CD4-positive, CD25-positive, alpha-beta regulatory T cell (primary cell): ENCODE data around the gene HK3. TPM values are rescaled to one million over a fixed set of nuclear protein-coding genes. Genes with fewer than 3 reads are reported as not detected.
A peak's percentile ranks its signal among the peaks of the same experiment; 100 is the strongest.

Source experiments
- ATAC-seq, 2 donors: fragments of 150-1000 bp; cut with Tn5 transposase; one replicate each; pipeline ENCODE4 v1.10.0; 2021; ENCODE audit warnings: low read depth in 2 of 2, moderate number of reproducible peaks in 2 of 2, moderate library complexity in 1 of 2
- DNase-seq, 3 donors: peaks; one replicate each; pipeline versions ENCODE4 v3.0.0 to v3.0.0-alpha.2; 2012 to 2022; ENCODE audit warnings: mixed read lengths in 1 of 3
- H3K27ac ChIP-seq: one replicate; pipeline ENCODE4 v1.7.0; 2013; ENCODE audit warnings: mild to moderate bottlenecking, low read length; ENCODE audit not compliant: insufficient read depth, poor library complexity, severe bottlenecking
- H3K27me3 ChIP-seq: one replicate; pipeline ENCODE4 v1.7.0; 2013; ENCODE audit warnings: low read length; ENCODE audit not compliant: control insufficient read depth, insufficient read depth
- H3K36me3 ChIP-seq: one replicate; pipeline ENCODE4 v1.7.0; 2013; ENCODE audit warnings: mild to moderate bottlenecking, low read length, moderate library complexity; ENCODE audit not compliant: control insufficient read depth, insufficient read depth
- H3K4me1 ChIP-seq: 2 replicates; pipeline ENCODE4 v1.7.0; 2013; ENCODE audit warnings: mild to moderate bottlenecking, low read length; ENCODE audit not compliant: insufficient read depth, control insufficient read depth, poor library complexity, severe bottlenecking
- H3K4me3 ChIP-seq: one replicate; pipeline ENCODE4 v1.7.0; 2013; ENCODE audit warnings: low read depth, mild to moderate bottlenecking, low read length, moderate library complexity
- H3K9me3 ChIP-seq, 2 experiments: 1 replicate in 1 of 2; 2 replicates in 1 of 2; pipeline ENCODE4 v1.7.0; 2013; ENCODE audit warnings: low read length in 2 of 2, mild to moderate bottlenecking in 1 of 2, moderate library complexity in 1 of 2; ENCODE audit not compliant: control insufficient read depth in 2 of 2
- H3K27ac Mint-ChIP-seq, 3 donors: one replicate each; pipeline ENCODE4 v1.8.0; 2020 to 2022; ENCODE audit warnings: mild to moderate bottlenecking in 3 of 3, mixed read lengths in 3 of 3, moderate library complexity in 2 of 3
- H3K27me3 Mint-ChIP-seq: one replicate; pipeline ENCODE4 v1.8.0; 2022; ENCODE audit warnings: mild to moderate bottlenecking, mixed read lengths
- H3K36me3 Mint-ChIP-seq: one replicate; pipeline ENCODE4 v1.8.0; 2020; ENCODE audit warnings: mixed read lengths
- H3K4me1 Mint-ChIP-seq, 4 donors: one replicate each; pipeline ENCODE4 v1.8.0; 2020 to 2022; ENCODE audit warnings: mixed read lengths in 4 of 4, mild to moderate bottlenecking in 1 of 4
- H3K4me3 Mint-ChIP-seq, 4 donors: one replicate each; pipeline ENCODE4 v1.8.0; 2020 to 2022; ENCODE audit warnings: mild to moderate bottlenecking in 4 of 4, mixed read lengths in 4 of 4, moderate library complexity in 3 of 4
- H3K9me3 Mint-ChIP-seq, 7 donors: one replicate each; pipeline ENCODE4 v1.8.0; 2020 to 2022; ENCODE audit warnings: mixed read lengths in 7 of 7, mild to moderate bottlenecking in 3 of 7, moderate library complexity in 2 of 7
- polyA plus RNA-seq, 4 donors: library from polyadenylated mRNA; unstranded; fragments of 300-500 nt; fragmentation: Illumina TruSeq; gene quantifications; one replicate each; pipeline ENCODE4 v1.2.3, GENCODE V29; 2021
- total RNA-seq: library from RNA; stranded (reverse); gene quantifications from one replicate; pipeline ENCODE4 v1.2.3, GENCODE V29; 2022

HK3 gene
- total and polyA plus RNA-seq, 5 donors from 2014 or later: 0.09 to 0.33 (median 0.23) TPM; not detected in 1

GRCh38 chr5:176863041-176863764 is 35.9 kb downstream of the HK3 start:
- no peak for DNase-seq
- Mint-ChIP-seq H3K36me3 (no peaks in the 10 kb centered on the region), H3K9me3 (no peaks in the 10 kb centered on the region), H3K4me1 (peaks cover 0 to 2% (median 0%) of the 10 kb centered on the region in 4 donors), H3K27ac (no peak overlapping the region), H3K27me3 (peaks cover 23% of the 10 kb centered on the region), H3K4me3 (no peak overlapping the region)
- Histone ChIP-seq H3K36me3 (no peaks in the 10 kb centered on the region), H3K4me3 (no peak overlapping the region), H3K4me1 (no peaks in the 10 kb centered on the region), H3K27me3 (no peaks in the 10 kb centered on the region), H3K27ac (no peak overlapping the region), H3K9me3 (no peaks in the 10 kb centered on the region)
- ATAC-seq: no peak

GRCh38 chr5:176862330-176862995 is 36.7 kb downstream of the HK3 start:
- H3K36me3 Mint-ChIP-seq: no peaks in the 10 kb centered on the region
- H3K27ac ChIP-seq: no peak overlapping the region
- no peak overlapping the region for H3K27ac Mint-ChIP-seq
- no peaks in the 10 kb centered on the region for H3K9me3 ChIP-seq
- H3K4me3 ChIP-seq: no peak overlapping the region
- no peaks in the 10 kb centered on the region for H3K4me1 ChIP-seq
- no peaks in the 10 kb centered on the region for H3K9me3 Mint-ChIP-seq
- DNase-seq (no peak), ATAC-seq (no peak)
- H3K4me1 Mint-ChIP-seq: peaks cover 0 to 2% (median 0%) of the 10 kb centered on the region in 4 donors
- H3K27me3 Mint-ChIP-seq: peaks cover 23% of the 10 kb centered on the region
- no peaks in the 10 kb centered on the region for H3K36me3 ChIP-seq
- no peaks in the 10 kb centered on the region for H3K27me3 ChIP-seq
- no peak overlapping the region for H3K4me3 Mint-ChIP-seq

GRCh38 chr5:176861276-176861675 is 37.9 kb downstream of the HK3 start:
- Mint-ChIP-seq H3K27ac (no peak overlapping the region), H3K27me3 (peaks cover 16% of the 10 kb centered on the region), H3K36me3 (no peaks in the 10 kb centered on the region), H3K4me3 (no peak overlapping the region), H3K9me3 (no peaks in the 10 kb centered on the region), H3K4me1 (no peaks in the 10 kb centered on the region)
- no peaks in the 10 kb centered on the region for H3K27me3 ChIP-seq
- no peaks in the 10 kb centered on the region for H3K36me3 ChIP-seq
- ATAC-seq (no peak), DNase-seq (no peak)
- H3K4me3 ChIP-seq: no peak overlapping the region
- H3K27ac ChIP-seq: no peak overlapping the region
- H3K4me1 ChIP-seq: no peaks in the 10 kb centered on the region
- no peaks in the 10 kb centered on the region for H3K9me3 ChIP-seq

GRCh38 chr5:176860381-176860780 is 38.8 kb downstream of the HK3 start:
- H3K4me1 ChIP-seq: no peaks in the 10 kb centered on the region
- H3K27me3 Mint-ChIP-seq: peaks cover 16% of the 10 kb centered on the region

GRCh38 chr5:176859916-176860315 is 39.2 kb downstream of the HK3 start:
- H3K27me3 ChIP-seq: no peaks in the 10 kb centered on the region
- H3K36me3 ChIP-seq: no peaks in the 10 kb centered on the region
- DNase-seq (no peak), ATAC-seq (no peak)
- no peaks in the 10 kb centered on the region for H3K4me1 Mint-ChIP-seq
- no peak overlapping the region for H3K27ac ChIP-seq
- peaks cover 16% of the 10 kb centered on the region for H3K27me3 Mint-ChIP-seq
- no peaks in the 10 kb centered on the region for H3K4me1 ChIP-seq
- no peaks in the 10 kb centered on the region for H3K9me3 Mint-ChIP-seq
- no peak overlapping the region for H3K4me3 Mint-ChIP-seq
- no peaks in the 10 kb centered on the region for H3K36me3 Mint-ChIP-seq
- no peak overlapping the region for H3K27ac Mint-ChIP-seq
- no peaks in the 10 kb centered on the region for H3K9me3 ChIP-seq
- no peak overlapping the region for H3K4me3 ChIP-seq

More at GRCh38 chr5:176860381-176860780, 38.8 kb downstream of the HK3 start:
- no peaks in the 10 kb centered on the region for H3K9me3 Mint-ChIP-seq
- peak overlapping the region in 1 of 4 donors; percentile 32 for H3K4me3 Mint-ChIP-seq
- no peaks in the 10 kb centered on the region for H3K4me1 Mint-ChIP-seq
- DNase-seq (no peak), ATAC-seq (no peak)
- Histone ChIP-seq H3K27ac (no peak overlapping the region), H3K27me3 (no peaks in the 10 kb centered on the region), H3K36me3 (no peaks in the 10 kb centered on the region), H3K4me3 (no peak overlapping the region), H3K9me3 (no peaks in the 10 kb centered on the region)
- H3K27ac Mint-ChIP-seq: no peak overlapping the region
- H3K36me3 Mint-ChIP-seq: no peaks in the 10 kb centered on the region

GRCh38 chr5:176857894-176858273 is 41.3 kb downstream of the HK3 start:
- DNase-seq: no peak
- no peak for ATAC-seq
- H3K4me3 Mint-ChIP-seq: no peak overlapping the region
- no peaks in the 10 kb centered on the region for H3K36me3 Mint-ChIP-seq
- no peaks in the 10 kb centered on the region for H3K36me3 ChIP-seq
- no peaks in the 10 kb centered on the region for H3K4me1 Mint-ChIP-seq
- no peaks in the 10 kb centered on the region for H3K27me3 ChIP-seq
- H3K27me3 Mint-ChIP-seq: peaks cover 11% of the 10 kb centered on the region
- no peak overlapping the region for H3K27ac Mint-ChIP-seq
- no peaks in the 10 kb centered on the region for H3K4me1 ChIP-seq
- H3K27ac ChIP-seq: no peak overlapping the region
- no peaks in the 10 kb centered on the region for H3K9me3 Mint-ChIP-seq
- H3K9me3 ChIP-seq: no peaks in the 10 kb centered on the region
- H3K4me3 ChIP-seq: no peak overlapping the region

GRCh38 chr5:176857216-176857893 is 41.8 kb downstream of the HK3 start:
- no peaks in the 10 kb centered on the region for H3K27me3 ChIP-seq
- no peak for DNase-seq
- peaks cover 11% of the 10 kb centered on the region for H3K27me3 Mint-ChIP-seq
- no peaks in the 10 kb centered on the region for H3K9me3 ChIP-seq
- no peak overlapping the region for H3K4me3 ChIP-seq
- H3K4me3 Mint-ChIP-seq: no peak overlapping the region
- H3K4me1 Mint-ChIP-seq: no peaks in the 10 kb centered on the region
- no peaks in the 10 kb centered on the region for H3K4me1 ChIP-seq
- no peak overlapping the region for H3K27ac Mint-ChIP-seq
- ATAC-seq: no peak
- peaks cover 0 to 1% (median 0%) of the 10 kb centered on the region in 7 donors for H3K9me3 Mint-ChIP-seq
- no peaks in the 10 kb centered on the region for H3K36me3 ChIP-seq
- H3K27ac ChIP-seq: no peak overlapping the region
- H3K36me3 Mint-ChIP-seq: no peaks in the 10 kb centered on the region
